H9 (cell line): Measurements from ENCODE around the gene SPINT4. TPM values are rescaled to one million over a fixed set of nuclear protein-coding genes. Genes with fewer than 3 reads are reported as not detected.

Experiments
- DNase-seq: peaks from one replicate; pipeline ENCODE4 v3.0.0-alpha.2; 2017
- H2AFZ ChIP-seq: one replicate; pipeline ENCODE4 v1.6.1; 2013; ENCODE audit warnings: mild to moderate bottlenecking, low read length, control low read depth, moderate library complexity
- H2AK5ac ChIP-seq: 2 replicates; pipeline ENCODE4 v1.6.1; 2013; ENCODE audit warnings: low read length, control low read depth, mixed read lengths; ENCODE audit not compliant: insufficient read length
- H2BK120ac ChIP-seq: one replicate; pipeline ENCODE4 v1.6.1; 2013; ENCODE audit warnings: low read depth, mild to moderate bottlenecking, low read length, control low read depth, inconsistent platforms; ENCODE audit not compliant: poor library complexity, severe bottlenecking
- H2BK12ac ChIP-seq: 2 replicates; pipeline ENCODE4 v1.6.1; 2013; ENCODE audit warnings: low read length, control low read depth, mixed read lengths, low read depth; ENCODE audit not compliant: insufficient read length
- H2BK15ac ChIP-seq: 2 replicates; pipeline ENCODE4 v1.6.1; 2013; ENCODE audit warnings: low read depth, low read length, control low read depth
- H2BK20ac ChIP-seq: one replicate; pipeline ENCODE4 v1.6.1; 2013; ENCODE audit warnings: low read depth, mild to moderate bottlenecking, low read length, control low read depth, inconsistent platforms; ENCODE audit not compliant: poor library complexity, severe bottlenecking
- H2BK5ac ChIP-seq: 2 replicates; pipeline ENCODE4 v1.6.1; 2013; ENCODE audit warnings: low read length, control low read depth, mixed read lengths; ENCODE audit not compliant: insufficient read length
- H3K14ac ChIP-seq: 2 replicates; pipeline ENCODE4 v1.6.1; 2013; ENCODE audit warnings: low read length, control low read depth; ENCODE audit not compliant: insufficient read depth
- H3K18ac ChIP-seq: 2 replicates; pipeline ENCODE4 v1.6.1; 2013; ENCODE audit warnings: low read depth, mild to moderate bottlenecking, mixed read lengths, low read length, control low read depth; ENCODE audit not compliant: insufficient read length
- H3K23ac ChIP-seq: 2 replicates; pipeline ENCODE4 v1.6.1; 2013; ENCODE audit warnings: low read length, control low read depth, mixed read lengths, low read depth; ENCODE audit not compliant: insufficient read length
- H3K23me2 ChIP-seq: 2 replicates; pipeline ENCODE4 v1.6.1; 2013; ENCODE audit warnings: low read depth, mild to moderate bottlenecking, mixed read lengths, low read length, control low read depth; ENCODE audit not compliant: insufficient read length, poor library complexity, severe bottlenecking
- H3K27ac ChIP-seq: 2 replicates; pipeline ENCODE4 v1.5.1; 2013; ENCODE audit warnings: low read length, control low read depth, mixed read lengths, low read depth; ENCODE audit not compliant: insufficient read length
- H3K27me3 ChIP-seq: 2 replicates; pipeline ENCODE4 v1.6.1; 2013; ENCODE audit warnings: low read length, control low read depth, inconsistent platforms; ENCODE audit not compliant: insufficient read depth
- H3K4ac ChIP-seq: 2 replicates; pipeline ENCODE4 v1.6.1; 2013; ENCODE audit warnings: low read depth, mild to moderate bottlenecking, control low read depth, inconsistent platforms, low read length, moderate library complexity
- H3K4me1 ChIP-seq: 2 replicates; pipeline ENCODE4 v1.6.1; 2013; ENCODE audit warnings: low read length, control low read depth, inconsistent platforms; ENCODE audit not compliant: insufficient read depth
- H3K4me2 ChIP-seq: 2 replicates; pipeline ENCODE4 v1.6.1; 2013; ENCODE audit warnings: low read length, control low read depth, mixed read lengths; ENCODE audit not compliant: insufficient read length, insufficient read depth
- H3K56ac ChIP-seq: 2 replicates; pipeline ENCODE4 v1.6.1; 2013; ENCODE audit warnings: low read depth, mild to moderate bottlenecking, mixed read lengths, low read length, control low read depth; ENCODE audit not compliant: insufficient read length
- H3K79me1 ChIP-seq: 2 replicates; pipeline ENCODE4 v1.6.1; 2013; ENCODE audit warnings: low read depth, mild to moderate bottlenecking, moderate library complexity, low read length, control low read depth, inconsistent platforms; ENCODE audit not compliant: insufficient read depth, poor library complexity, severe bottlenecking
- H3K79me2 ChIP-seq: 2 replicates; pipeline ENCODE4 v1.6.1; 2013; ENCODE audit warnings: low read length, control low read depth, inconsistent platforms; ENCODE audit not compliant: insufficient read depth
- H3K9ac ChIP-seq: 2 replicates; pipeline ENCODE4 v1.6.1; 2013; ENCODE audit warnings: low read length, control low read depth, mixed read lengths; ENCODE audit not compliant: insufficient read length; ENCODE audit errors: extremely low read depth
- H3K9me3 ChIP-seq: one replicate; pipeline ENCODE4 v1.6.1; 2013; ENCODE audit warnings: low read depth, low read length, inconsistent platforms; ENCODE audit not compliant: control insufficient read depth
- H3T11ph ChIP-seq: one replicate; pipeline ENCODE4 v1.6.1; 2013; ENCODE audit warnings: mild to moderate bottlenecking, low read length, control low read depth, inconsistent platforms
- H4K20me1 ChIP-seq: one replicate; pipeline ENCODE4 v1.6.1; 2013; ENCODE audit not compliant: control insufficient read depth, insufficient read length, insufficient read depth
- H4K5ac ChIP-seq: 2 replicates; pipeline ENCODE4 v1.6.1; 2013; ENCODE audit warnings: low read depth, mild to moderate bottlenecking, mixed read lengths, low read length, control low read depth; ENCODE audit not compliant: insufficient read length
- H4K8ac ChIP-seq: replicated peaks from 2 replicates; pipeline ENCODE4 v1.6.1; 2013; ENCODE audit warnings: low read length, control low read depth, mixed read lengths, low read depth; ENCODE audit not compliant: insufficient read length
- H4K91ac ChIP-seq: 2 replicates; pipeline ENCODE4 v1.6.1; 2013; ENCODE audit warnings: low read depth, mild to moderate bottlenecking, moderate library complexity, mixed read lengths, low read length, control low read depth; ENCODE audit not compliant: insufficient read length
- H3K27ac Mint-ChIP-seq, 3 experiments: 2 replicates in 2 of 3; 3 replicates in 1 of 3; pipeline ENCODE4 v1.8.0; 2020 to 2021; ENCODE audit warnings: mixed read lengths in 3 of 3, mild to moderate bottlenecking in 1 of 3, moderate library complexity in 1 of 3
- H3K27me3 Mint-ChIP-seq: 2 replicates; pipeline ENCODE4 v1.8.0; 2021; ENCODE audit warnings: low read depth, mild to moderate bottlenecking, moderate library complexity, mixed read lengths
- H3K36me3 Mint-ChIP-seq, 3 experiments: 2 replicates in 2 of 3; 3 replicates in 1 of 3; pipeline ENCODE4 v1.8.0; 2020 to 2021; ENCODE audit warnings: low read depth in 3 of 3, mixed read lengths in 3 of 3; ENCODE audit not compliant: insufficient read depth in 1 of 3
- H3K4me1 Mint-ChIP-seq, 2 experiments: 2 replicates each; pipeline ENCODE4 v1.8.0; 2020; ENCODE audit warnings: mixed read lengths in 2 of 2
- H3K4me3 Mint-ChIP-seq, 2 experiments: 2 replicates in 1 of 2; 3 replicates in 1 of 2; pipeline ENCODE4 v1.8.0; 2020 to 2021; ENCODE audit warnings: mild to moderate bottlenecking in 2 of 2, mixed read lengths in 2 of 2, moderate library complexity in 1 of 2
- H3K9me3 Mint-ChIP-seq, 2 experiments: 2 replicates in 1 of 2; 3 replicates in 1 of 2; pipeline ENCODE4 v1.8.0; 2020; ENCODE audit warnings: mild to moderate bottlenecking in 2 of 2, mixed read lengths in 2 of 2, moderate library complexity in 1 of 2
- CTCF ChIP-seq: fragments of 200-600 bp; sonication (generic); conservative IDR thresholded peaks from 3 replicates; pipeline ENCODE4 v1.8.0; 2021; ENCODE audit warnings: antibody characterized with exemption, mild to moderate bottlenecking
- WGBS: extraction: QIAGEN DNeasy Blood & Tissue Kit; methylation state at CpG from one replicate; pipeline ENCODE4 v1.1.7; 2013; ENCODE audit warnings: missing lambda C conversion rate, low lambda C conversion rate, mixed read lengths; ENCODE audit not compliant: insufficient read length; ENCODE audit errors: extremely low coverage; 5-methylcytosine and 5-hydroxymethylcytosine counted together
- long read RNA-seq: library from polyadenylated mRNA; unstranded; transcript quantifications from one replicate; pipeline ENCODE4 v2.0.0, GENCODE V29; 2020
- total RNA-seq: library from RNA; stranded (reverse); gene quantifications from 2 replicates; pipeline ENCODE4 v1.2.1, GENCODE V29; 2021

Gene SPINT4
- total RNA-seq = not detected in 2 replicates
- long read RNA-seq = 0 reads

GRCh38 chr20:45722047-45722446 lies at the start of gene SPINT4:
SPINT4 (plus strand) TSS chr20:45722347; CDS start chr20:45722368, 21 bp downstream.
- no peak within 1 kb of the TSS for H3K14ac ChIP-seq
- no peak within 1 kb of the TSS for H2BK15ac ChIP-seq
- Mint-ChIP-seq H3K27ac (no peak within 1 kb of the TSS), H3K27me3 (no peaks in the 10 kb centered on the region), H3K4me3 (no peak within 1 kb of the TSS), H3K9me3 (peaks cover 4 to 15% of the 10 kb centered on the region in 2 experiments; a peak in 4 of 5 replicates), H3K36me3 (peaks cover 0 to 8% (median 7%) of the 10 kb centered on the region in 3 experiments; a peak in 5 of 7 replicates), H3K4me1 (no peaks in the 10 kb centered on the region)
- H3K79me2 ChIP-seq = no peaks in the 10 kb centered on the region
- no peak within 1 kb of the TSS for H3K23ac ChIP-seq
- H3K4me2 ChIP-seq = no peak within 1 kb of the TSS
- H4K8ac ChIP-seq = no peak within 1 kb of the TSS
- no peak within 1 kb of the TSS for H3K9ac ChIP-seq
- H2BK12ac ChIP-seq = no peak within 1 kb of the TSS
- no peak within 1 kb of the TSS for H3T11ph ChIP-seq
- no peaks in the 10 kb centered on the region for H3K4me1 ChIP-seq
- H4K91ac ChIP-seq = no peak within 1 kb of the TSS
- H2AFZ ChIP-seq = no peak within 1 kb of the TSS
- H3K79me1 ChIP-seq = no peaks in the 10 kb centered on the region
- no peak within 1 kb of the TSS for H2BK5ac ChIP-seq
- H2BK120ac ChIP-seq = no peak within 1 kb of the TSS
- no peak for DNase-seq
- H3K23me2 ChIP-seq = no peaks in the 10 kb centered on the region
- no peak within 1 kb of the TSS for H4K5ac ChIP-seq
- no peak within 1 kb of the TSS for H3K18ac ChIP-seq
- no peaks in the 10 kb centered on the region for H4K20me1 ChIP-seq
- WGBS = no CpG with 5 or more reads among the region's 1 CpG
- TF ChIP-seq CTCF = no peak
- H3K56ac ChIP-seq = no peak within 1 kb of the TSS
- no peak within 1 kb of the TSS for H2BK20ac ChIP-seq
- no peak within 1 kb of the TSS for H3K27ac ChIP-seq
- H3K27me3 ChIP-seq = no peaks in the 10 kb centered on the region
- no peak within 1 kb of the TSS for H3K4ac ChIP-seq
- H3K9me3 ChIP-seq = no peaks in the 10 kb centered on the region
- no peak within 1 kb of the TSS for H2AK5ac ChIP-seq
